ENCODE results near the gene CDC42BPG.

The CDC42BPG gene

DNA sequence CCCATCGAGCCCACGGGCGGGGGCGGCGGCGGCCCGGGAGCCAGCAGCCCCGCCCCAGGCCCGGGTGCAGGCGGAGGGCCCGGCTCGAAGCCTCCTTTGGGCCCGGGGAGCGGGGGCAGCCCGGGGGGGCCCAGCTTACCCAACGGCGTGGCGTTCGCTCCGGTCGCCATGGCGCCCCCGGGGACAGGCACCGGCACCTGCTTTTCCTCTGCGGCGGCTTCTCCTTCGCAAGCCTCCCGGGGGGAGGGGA lies 66.3 kb downstream of the CDC42BPG start:
- TF ChIP-seq, protein P1, sequence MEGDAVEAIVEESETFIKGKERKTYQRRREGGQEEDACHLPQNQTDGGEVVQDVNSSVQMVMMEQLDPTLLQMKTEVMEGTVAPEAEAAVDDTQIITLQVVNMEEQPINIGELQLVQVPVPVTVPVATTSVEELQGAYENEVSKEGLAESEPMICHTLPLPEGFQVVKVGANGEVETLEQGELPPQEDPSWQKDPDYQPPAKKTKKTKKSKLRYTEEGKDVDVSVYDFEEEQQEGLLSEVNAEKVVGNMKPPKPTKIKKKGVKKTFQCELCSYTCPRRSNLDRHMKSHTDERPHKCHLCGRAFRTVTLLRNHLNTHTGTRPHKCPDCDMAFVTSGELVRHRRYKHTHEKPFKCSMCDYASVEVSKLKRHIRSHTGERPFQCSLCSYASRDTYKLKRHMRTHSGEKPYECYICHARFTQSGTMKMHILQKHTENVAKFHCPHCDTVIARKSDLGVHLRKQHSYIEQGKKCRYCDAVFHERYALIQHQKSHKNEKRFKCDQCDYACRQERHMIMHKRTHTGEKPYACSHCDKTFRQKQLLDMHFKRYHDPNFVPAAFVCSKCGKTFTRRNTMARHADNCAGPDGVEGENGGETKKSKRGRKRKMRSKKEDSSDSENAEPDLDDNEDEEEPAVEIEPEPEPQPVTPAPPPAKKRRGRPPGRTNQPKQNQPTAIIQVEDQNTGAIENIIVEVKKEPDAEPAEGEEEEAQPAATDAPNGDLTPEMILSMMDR (IDR thresholded peaks at IDR 0.05; ENCODE audit: low read depth, low read length): no peak
- H3K4me3 ChIP-seq (ENCODE audit: low read depth, low read length): peak overlapping the region; percentile 58
- in situ Hi-C loops (cut with HindIII; ENCODE audit: low sequenced_read_pairs): no loop called here
- no peak for DNase-seq (ENCODE audit: low read depth, low spot score)

DNA sequence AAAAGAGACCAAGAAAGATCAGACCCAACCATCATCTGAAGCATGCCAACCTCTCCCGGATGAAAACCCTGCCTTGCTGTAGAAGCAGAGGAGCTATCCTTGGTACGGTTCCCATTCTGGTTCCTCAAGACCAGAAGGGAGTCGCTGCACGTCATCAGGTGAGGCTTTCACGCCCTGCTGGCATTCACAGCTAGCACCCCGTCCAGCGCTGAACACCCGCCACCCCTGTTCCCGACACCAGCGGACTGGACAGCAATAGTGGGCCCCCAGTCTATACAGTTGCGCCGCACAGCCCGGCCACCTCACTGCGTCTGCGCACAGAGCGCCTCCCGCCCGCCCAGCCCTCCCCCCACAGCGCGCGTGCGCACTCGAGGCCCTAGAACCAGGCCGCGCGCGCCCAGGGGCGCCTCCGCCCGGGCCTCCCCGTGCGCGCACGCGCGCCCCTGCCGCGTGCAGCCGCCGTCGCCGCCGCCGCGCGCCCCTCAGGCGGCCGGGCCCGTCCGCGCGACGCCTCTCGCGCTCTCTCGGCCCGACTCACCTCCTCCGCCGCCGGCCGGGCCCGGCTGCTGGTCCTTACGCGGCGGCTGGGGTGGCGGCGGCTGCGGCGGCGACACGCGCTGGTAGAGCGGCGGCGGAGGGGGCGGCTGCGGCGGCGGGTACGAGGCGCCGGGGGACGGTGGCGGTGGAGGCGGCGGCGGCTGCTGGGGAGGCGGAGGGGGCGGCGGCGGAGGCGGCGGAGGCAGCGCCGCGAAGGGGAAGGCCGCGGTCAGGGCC lies 66.8 kb downstream of the CDC42BPG start:
- DNase-seq (ENCODE audit: low read depth, low spot score): peak; percentile 78
- peak overlapping the region; percentile 58 for H3K4me3 ChIP-seq (ENCODE audit: low read depth, low read length)
- in situ Hi-C loops (cut with HindIII; ENCODE audit: low sequenced_read_pairs): no loop called here
- TF ChIP-seq, protein P1 (IDR thresholded peaks at IDR 0.05; ENCODE audit: low read depth, low read length): no peak

DNA sequence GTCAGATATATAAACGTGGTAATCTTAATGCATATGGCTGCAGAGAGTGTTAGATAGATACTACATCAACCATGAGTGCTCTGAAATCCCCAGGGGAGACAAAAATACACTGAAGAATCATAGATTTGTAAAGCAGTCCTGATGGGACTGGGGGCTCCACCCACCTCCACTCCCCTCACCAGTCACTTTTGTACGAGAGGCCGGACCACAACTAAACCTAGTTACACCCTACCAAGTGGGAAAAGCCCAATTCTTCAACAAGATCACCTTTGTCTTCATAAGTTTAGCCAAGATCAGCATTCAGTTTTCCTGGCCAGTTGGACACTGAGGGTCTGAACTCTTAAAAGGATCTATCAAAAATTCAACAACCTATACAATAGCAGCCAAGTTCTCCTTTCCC lies 67.6 kb downstream of the CDC42BPG start:
- in situ Hi-C loops (cut with HindIII; ENCODE audit: low sequenced_read_pairs): no loop called here
- no peak for DNase-seq (ENCODE audit: low read depth, low spot score)
- TF ChIP-seq, protein P1 (IDR thresholded peaks at IDR 0.05; ENCODE audit: low read depth, low read length): no peak
- peak overlapping the region; percentile 58 for H3K4me3 ChIP-seq (ENCODE audit: low read depth, low read length)

DNA sequence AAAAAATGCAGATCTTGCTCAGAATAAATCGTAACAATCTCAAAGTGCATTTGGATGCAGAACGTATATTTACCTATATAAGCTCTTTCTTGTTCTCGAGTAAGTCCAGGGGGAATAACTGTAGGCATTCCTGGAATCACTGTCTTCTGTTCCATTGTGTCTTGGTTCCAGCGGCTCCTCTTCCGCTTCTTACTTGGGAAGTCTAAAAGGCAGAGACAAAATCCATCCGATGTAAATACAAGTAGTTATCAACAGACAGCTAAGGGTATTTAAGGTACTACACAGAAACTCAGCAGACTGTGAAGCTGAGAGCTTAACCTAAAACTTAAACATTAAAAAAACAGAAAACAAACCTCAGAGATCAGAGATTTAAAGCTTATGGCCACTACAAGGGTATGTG lies 68.0 kb downstream of the CDC42BPG start:
- TF ChIP-seq, protein P1 (IDR thresholded peaks at IDR 0.05; ENCODE audit: low read depth, low read length): no peak
- H3K4me3 ChIP-seq (ENCODE audit: low read depth, low read length): peak overlapping the region; percentile 58
- in situ Hi-C loops (cut with HindIII; ENCODE audit: low sequenced_read_pairs): no loop called here
- DNase-seq (ENCODE audit: low read depth, low spot score): no peak

DNA sequence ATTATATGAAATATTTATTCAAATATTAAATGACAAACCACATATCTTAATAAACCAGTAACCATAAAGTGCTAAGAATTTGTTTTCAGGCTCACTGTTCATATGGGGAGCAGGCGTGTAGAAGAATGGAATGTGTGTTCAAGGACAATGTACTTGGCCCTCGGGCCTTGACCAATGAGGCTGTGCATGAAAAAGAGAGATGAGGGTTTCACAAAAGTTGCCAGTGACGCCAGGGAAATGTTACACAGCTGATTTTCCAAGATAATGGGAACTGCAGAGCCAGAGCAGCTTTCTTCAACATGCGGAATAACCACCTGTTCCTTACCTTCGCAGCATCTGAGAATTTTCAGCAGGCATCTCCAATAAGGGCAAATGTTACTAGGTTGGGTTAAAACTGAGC lies 70.3 kb downstream of the CDC42BPG start:
- TF ChIP-seq, protein P1 (IDR thresholded peaks at IDR 0.05; ENCODE audit: low read depth, low read length): no peak
- H3K4me3 ChIP-seq (ENCODE audit: low read depth, low read length): no peak overlapping the region
- in situ Hi-C loops (cut with HindIII; ENCODE audit: low sequenced_read_pairs): no loop called here

More for the DNA sequence above, 70.3 kb downstream of the CDC42BPG start:
- no peak for DNase-seq (ENCODE audit: low read depth, low spot score)
